H1 (cell line): Measurements from ENCODE around the gene CPNE8. TPM values are rescaled to one million over a fixed set of nuclear protein-coding genes. Genes with fewer than 3 reads are reported as not detected.

Experiments used
- BCL11A ChIP-seq, 2 experiments: IDR thresholded peaks; one replicate each; pipeline ENCODE4 v1.6.1; 2011; ENCODE audit warnings: low read depth in 2 of 2, low read length in 2 of 2, mild to moderate bottlenecking in 2 of 2
- EZH2 ChIP-seq: fragments of 200-600 bp; sonication (generic); IDR thresholded peaks from 2 replicates; pipeline ENCODE4 v1.7.1; 2012; ENCODE audit warnings: low read depth, mild to moderate bottlenecking, moderate library complexity, low read length, inconsistent platforms; ENCODE audit not compliant: severe bottlenecking
- KDM5A ChIP-seq: fragments of 200-600 bp; IDR thresholded peaks from 2 replicates; pipeline ENCODE4 v1.7.1; 2012; ENCODE audit warnings: mild to moderate bottlenecking, low read length, inconsistent platforms, mixed read lengths
- POLR2A ChIP-seq, 2 experiments: IDR thresholded peaks; 1 replicate in 1 of 2; 2 replicates in 1 of 2; pipeline ENCODE4 v1.6.1; 2011; ENCODE audit warnings: low read depth in 2 of 2, low read length in 2 of 2, mild to moderate bottlenecking in 2 of 2; ENCODE audit errors: control extremely low read depth in 1 of 2
- TAF1 ChIP-seq: IDR thresholded peaks from 2 replicates; pipeline ENCODE4 v1.6.1; 2011; ENCODE audit warnings: mild to moderate bottlenecking, low read depth, low read length
- ZNF274 ChIP-seq: IDR thresholded peaks from 2 replicates; pipeline ENCODE4 v1.7.0; 2012; ENCODE audit warnings: low read length, borderline replicate concordance; ENCODE audit errors: extremely low read depth
- polyA plus RNA-seq, 7 experiments: library from polyadenylated mRNA; depleted of rRNA in 3 of 7; stranded (reverse) in 5 of 7; unstranded in 2 of 7; fragments of >200 nt in 5 of 7; fragments of 200-250 nt in 2 of 7; gene quantifications; 1 replicate in 5 of 7; 2 replicates in 1 of 7; 4 replicates in 1 of 7; pipeline versions ENCODE4 v1.2.1 to v1.2.3, GENCODE V29; 2011 to 2013; ENCODE audit warnings: missing spikeins in 2 of 7, mixed read lengths in 2 of 7
- total RNA-seq: library from RNA; stranded (reverse); fragmentation: NEBNext Ultra II Directional; extraction: Animal tissue kit (Norgen Biotek cat#: 25700); gene quantifications from 2 replicates; pipeline ENCODE4 v1.2.1, GENCODE V29; 2021
- TF ChIP-seq, protein P1 (sequence below): fragments of 300-600 bp; sonication (generic); IDR thresholded peaks from 2 replicates; pipeline ENCODE4 v1.7.1; 2012; ENCODE audit warnings: low read length, moderate library complexity, mild to moderate bottlenecking, inconsistent platforms; ENCODE audit not compliant: insufficient replicate concordance

Gene CPNE8
- total and polyA plus RNA-seq, 2 of the 8 experiments (the other 6 are each of a cell fraction or from before 2014, with no cell fraction given) = 2.5 to 6.8 TPM

DNA sequence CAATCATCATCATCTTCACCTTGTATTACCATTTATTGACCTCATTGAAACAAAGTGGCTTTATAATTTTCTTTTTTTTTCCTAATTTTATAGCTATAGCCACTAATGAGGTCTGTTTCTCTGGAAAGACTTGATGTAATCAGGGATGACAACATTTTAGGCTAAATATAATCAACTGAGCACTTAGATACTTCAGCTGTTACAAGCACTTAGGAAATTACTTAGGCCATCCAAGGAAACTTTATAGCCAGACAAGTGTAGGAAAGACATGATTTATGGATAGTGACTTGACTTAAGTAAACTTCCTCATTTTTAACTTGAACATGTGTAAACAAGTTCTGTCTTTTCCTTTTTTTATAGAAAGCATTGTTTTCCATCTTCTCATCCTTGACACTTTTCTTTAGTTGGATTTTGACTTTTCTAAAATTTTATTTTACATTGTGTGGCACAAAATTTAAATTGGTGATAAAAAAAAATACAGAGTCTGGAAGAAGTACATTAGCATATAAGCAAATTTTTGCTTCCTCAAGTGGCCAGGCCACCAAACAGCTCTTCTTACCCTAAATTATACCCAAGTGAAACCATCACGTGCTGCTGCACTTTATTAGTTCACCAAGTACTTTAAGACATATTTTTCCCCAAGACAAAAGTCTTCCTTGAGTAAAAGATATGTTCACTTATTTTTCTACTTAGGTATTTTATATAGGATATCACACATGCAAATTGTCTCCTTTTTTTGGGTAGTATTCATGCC lies 15.1 kb downstream of the CPNE8 start (continued):
- TF ChIP-seq, protein P1, sequence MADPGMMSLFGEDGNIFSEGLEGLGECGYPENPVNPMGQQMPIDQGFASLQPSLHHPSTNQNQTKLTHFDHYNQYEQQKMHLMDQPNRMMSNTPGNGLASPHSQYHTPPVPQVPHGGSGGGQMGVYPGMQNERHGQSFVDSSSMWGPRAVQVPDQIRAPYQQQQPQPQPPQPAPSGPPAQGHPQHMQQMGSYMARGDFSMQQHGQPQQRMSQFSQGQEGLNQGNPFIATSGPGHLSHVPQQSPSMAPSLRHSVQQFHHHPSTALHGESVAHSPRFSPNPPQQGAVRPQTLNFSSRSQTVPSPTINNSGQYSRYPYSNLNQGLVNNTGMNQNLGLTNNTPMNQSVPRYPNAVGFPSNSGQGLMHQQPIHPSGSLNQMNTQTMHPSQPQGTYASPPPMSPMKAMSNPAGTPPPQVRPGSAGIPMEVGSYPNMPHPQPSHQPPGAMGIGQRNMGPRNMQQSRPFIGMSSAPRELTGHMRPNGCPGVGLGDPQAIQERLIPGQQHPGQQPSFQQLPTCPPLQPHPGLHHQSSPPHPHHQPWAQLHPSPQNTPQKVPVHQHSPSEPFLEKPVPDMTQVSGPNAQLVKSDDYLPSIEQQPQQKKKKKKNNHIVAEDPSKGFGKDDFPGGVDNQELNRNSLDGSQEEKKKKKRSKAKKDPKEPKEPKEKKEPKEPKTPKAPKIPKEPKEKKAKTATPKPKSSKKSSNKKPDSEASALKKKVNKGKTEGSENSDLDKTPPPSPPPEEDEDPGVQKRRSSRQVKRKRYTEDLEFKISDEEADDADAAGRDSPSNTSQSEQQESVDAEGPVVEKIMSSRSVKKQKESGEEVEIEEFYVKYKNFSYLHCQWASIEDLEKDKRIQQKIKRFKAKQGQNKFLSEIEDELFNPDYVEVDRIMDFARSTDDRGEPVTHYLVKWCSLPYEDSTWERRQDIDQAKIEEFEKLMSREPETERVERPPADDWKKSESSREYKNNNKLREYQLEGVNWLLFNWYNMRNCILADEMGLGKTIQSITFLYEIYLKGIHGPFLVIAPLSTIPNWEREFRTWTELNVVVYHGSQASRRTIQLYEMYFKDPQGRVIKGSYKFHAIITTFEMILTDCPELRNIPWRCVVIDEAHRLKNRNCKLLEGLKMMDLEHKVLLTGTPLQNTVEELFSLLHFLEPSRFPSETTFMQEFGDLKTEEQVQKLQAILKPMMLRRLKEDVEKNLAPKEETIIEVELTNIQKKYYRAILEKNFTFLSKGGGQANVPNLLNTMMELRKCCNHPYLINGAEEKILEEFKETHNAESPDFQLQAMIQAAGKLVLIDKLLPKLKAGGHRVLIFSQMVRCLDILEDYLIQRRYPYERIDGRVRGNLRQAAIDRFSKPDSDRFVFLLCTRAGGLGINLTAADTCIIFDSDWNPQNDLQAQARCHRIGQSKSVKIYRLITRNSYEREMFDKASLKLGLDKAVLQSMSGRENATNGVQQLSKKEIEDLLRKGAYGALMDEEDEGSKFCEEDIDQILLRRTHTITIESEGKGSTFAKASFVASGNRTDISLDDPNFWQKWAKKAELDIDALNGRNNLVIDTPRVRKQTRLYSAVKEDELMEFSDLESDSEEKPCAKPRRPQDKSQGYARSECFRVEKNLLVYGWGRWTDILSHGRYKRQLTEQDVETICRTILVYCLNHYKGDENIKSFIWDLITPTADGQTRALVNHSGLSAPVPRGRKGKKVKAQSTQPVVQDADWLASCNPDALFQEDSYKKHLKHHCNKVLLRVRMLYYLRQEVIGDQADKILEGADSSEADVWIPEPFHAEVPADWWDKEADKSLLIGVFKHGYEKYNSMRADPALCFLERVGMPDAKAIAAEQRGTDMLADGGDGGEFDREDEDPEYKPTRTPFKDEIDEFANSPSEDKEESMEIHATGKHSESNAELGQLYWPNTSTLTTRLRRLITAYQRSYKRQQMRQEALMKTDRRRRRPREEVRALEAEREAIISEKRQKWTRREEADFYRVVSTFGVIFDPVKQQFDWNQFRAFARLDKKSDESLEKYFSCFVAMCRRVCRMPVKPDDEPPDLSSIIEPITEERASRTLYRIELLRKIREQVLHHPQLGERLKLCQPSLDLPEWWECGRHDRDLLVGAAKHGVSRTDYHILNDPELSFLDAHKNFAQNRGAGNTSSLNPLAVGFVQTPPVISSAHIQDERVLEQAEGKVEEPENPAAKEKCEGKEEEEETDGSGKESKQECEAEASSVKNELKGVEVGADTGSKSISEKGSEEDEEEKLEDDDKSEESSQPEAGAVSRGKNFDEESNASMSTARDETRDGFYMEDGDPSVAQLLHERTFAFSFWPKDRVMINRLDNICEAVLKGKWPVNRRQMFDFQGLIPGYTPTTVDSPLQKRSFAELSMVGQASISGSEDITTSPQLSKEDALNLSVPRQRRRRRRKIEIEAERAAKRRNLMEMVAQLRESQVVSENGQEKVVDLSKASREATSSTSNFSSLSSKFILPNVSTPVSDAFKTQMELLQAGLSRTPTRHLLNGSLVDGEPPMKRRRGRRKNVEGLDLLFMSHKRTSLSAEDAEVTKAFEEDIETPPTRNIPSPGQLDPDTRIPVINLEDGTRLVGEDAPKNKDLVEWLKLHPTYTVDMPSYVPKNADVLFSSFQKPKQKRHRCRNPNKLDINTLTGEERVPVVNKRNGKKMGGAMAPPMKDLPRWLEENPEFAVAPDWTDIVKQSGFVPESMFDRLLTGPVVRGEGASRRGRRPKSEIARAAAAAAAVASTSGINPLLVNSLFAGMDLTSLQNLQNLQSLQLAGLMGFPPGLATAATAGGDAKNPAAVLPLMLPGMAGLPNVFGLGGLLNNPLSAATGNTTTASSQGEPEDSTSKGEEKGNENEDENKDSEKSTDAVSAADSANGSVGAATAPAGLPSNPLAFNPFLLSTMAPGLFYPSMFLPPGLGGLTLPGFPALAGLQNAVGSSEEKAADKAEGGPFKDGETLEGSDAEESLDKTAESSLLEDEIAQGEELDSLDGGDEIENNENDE = no peak
- TF ChIP-seq TAF1 (no peak), EZH2 (no peak), BCL11A (IDR thresholded peaks at IDR 0.05; ENCODE audit: low read depth in 2 of 2, low read length in 2 of 2) (no peak), KDM5A (no peak), POLR2A (IDR thresholded peaks at IDR 0.05; ENCODE audit: control extremely low read depth in 1 of 2, low read depth in 2 of 2, low read length in 2 of 2) (no peak), ZNF274 (no peak)
- TF ChIP-seq, all 59 proteins: peak for 0
